NCI-H1105 treated with DMSO at 0.1 percent for 48 hours (cell line): ENCODE measurements around the gene EPHA6.
A peak's percentile ranks its signal among the peaks of the same experiment; 100 is the strongest.
"Not testable (repeated sequence)": the region's sequence is repeated elsewhere in the genome, so short reads cannot be mapped to it uniquely, and the experiment has no call there.

Experiments used
- DNase-seq: peaks from one replicate; lab custom pipeline; 2025; lab: John Stamatoyannopoulos, UW

EPHA6 gene

GRCh38 chr3:97181704-97182103 lies 367.3 kb downstream of the EPHA6 start:
- DNase-seq = no peak

GRCh38 chr3:97187771-97188170 lies 373.4 kb downstream of the EPHA6 start:
- DNase-seq = peak; percentile 52

GRCh38 chr3:97189835-97190234 lies 375.4 kb downstream of the EPHA6 start:
- no peak for DNase-seq

- DNase-seq = no peak
Measured at GRCh38 chr3:97197083-97197482, 382.7 kb downstream of the EPHA6 start.

GRCh38 chr3:97197830-97198229 lies 383.4 kb downstream of the EPHA6 start:
- DNase-seq = no peak

GRCh38 chr3:97200387-97200786 lies 386.0 kb downstream of the EPHA6 start:
- DNase-seq = no peak

- DNase-seq = no peak
Measured at GRCh38 chr3:97201814-97202213, 387.4 kb downstream of the EPHA6 start.

- DNase-seq = no peak
Measured at GRCh38 chr3:97228966-97229365, 414.6 kb downstream of the EPHA6 start.

- DNase-seq = no peak
Measured at GRCh38 chr3:97230486-97230885, 416.1 kb downstream of the EPHA6 start.

GRCh38 chr3:97232393-97233034 lies 418.1 kb downstream of the EPHA6 start:
- peak; percentile 95 for DNase-seq

GRCh38 chr3:97235179-97235578 lies 420.8 kb downstream of the EPHA6 start:
- no peak for DNase-seq

GRCh38 chr3:97235611-97236315 lies 421.4 kb downstream of the EPHA6 start:
- DNase-seq = no peak

- no peak for DNase-seq
Measured at GRCh38 chr3:97241417-97241816, 427.0 kb downstream of the EPHA6 start.

GRCh38 chr3:97245201-97245910 lies 431.0 kb downstream of the EPHA6 start:
- DNase-seq = no peak

GRCh38 chr3:97256060-97256459 lies 441.7 kb downstream of the EPHA6 start:
- no peak for DNase-seq

- DNase-seq = no peak
Measured at GRCh38 chr3:97257942-97258697, 443.7 kb downstream of the EPHA6 start.

- no peak for DNase-seq
Measured at GRCh38 chr3:97259263-97259662, 444.9 kb downstream of the EPHA6 start.

- no peak for DNase-seq
Measured at GRCh38 chr3:97264180-97264579, 449.8 kb downstream of the EPHA6 start.

- no peak for DNase-seq
Measured at GRCh38 chr3:97265237-97266005, 451.0 kb downstream of the EPHA6 start.

GRCh38 chr3:97269202-97269601 lies 454.8 kb downstream of the EPHA6 start:
- DNase-seq = no peak

- not testable (repeated sequence) for DNase-seq
Measured at GRCh38 chr3:97276879-97277550, 462.6 kb downstream of the EPHA6 start.
